ENCODE results near the gene PRODH.
"Not testable (repeated sequence)": the region's sequence is repeated elsewhere in the genome, so short reads cannot be mapped to it uniquely, and the experiment has no call there.

PRODH gene

GRCh38 chr22:18952022-18952421, 15.9 kb upstream of the PRODH start:
- no peak for DNase-seq

DNA sequence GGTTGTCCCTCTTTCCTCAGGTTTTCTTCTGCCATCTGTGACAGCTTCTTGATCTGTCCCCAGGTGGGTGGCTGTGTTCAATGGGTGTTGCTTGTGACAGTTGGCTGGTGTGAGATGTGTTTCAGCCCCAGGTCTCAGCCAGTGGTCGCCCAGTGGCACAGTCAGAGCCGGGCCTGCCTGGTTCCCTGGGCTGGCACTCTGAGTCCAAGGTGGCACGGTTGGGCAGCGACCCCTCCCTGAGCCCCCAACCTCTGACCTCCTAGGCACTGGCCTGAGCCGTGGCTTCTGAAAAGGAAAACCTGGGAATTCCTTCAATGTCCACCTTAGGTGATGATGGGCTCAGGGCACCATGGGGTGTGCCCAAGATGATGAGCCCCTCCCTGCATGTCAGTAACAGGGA, 14.0 kb upstream of the PRODH start:
- DNase-seq, result no peak

GRCh38 chr22:18947905-18948304, 11.8 kb upstream of the PRODH start:
- no peak for DNase-seq

DNA sequence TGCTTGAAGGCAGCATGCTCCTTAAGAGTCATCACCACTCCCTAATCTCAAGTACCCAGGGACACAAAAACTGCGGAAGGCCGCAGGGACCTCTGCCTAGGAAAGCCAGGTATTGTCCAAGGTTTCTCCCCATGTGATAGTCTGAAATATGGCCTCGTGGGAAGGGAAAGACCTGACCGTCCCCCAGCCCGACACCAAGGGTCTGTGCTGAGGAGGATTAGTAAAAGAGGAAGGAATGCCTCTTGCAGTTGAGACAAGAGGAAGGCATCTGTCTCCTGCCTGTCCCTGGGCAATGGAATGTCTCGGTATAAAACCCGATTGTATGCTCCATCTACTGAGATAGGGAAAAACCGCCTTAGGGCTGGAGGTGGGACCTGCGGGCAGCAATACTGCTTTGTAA, 11.0 kb upstream of the PRODH start:
- DNase-seq, result not testable (repeated sequence)

GRCh38 chr22:18938691-18939090, 2.6 kb upstream of the PRODH start:
- not testable (repeated sequence) for DNase-seq

GRCh38 chr22:18934688-18935087, 1.4 kb downstream of the PRODH start:
- not testable (repeated sequence) for DNase-seq

- no peak for DNase-seq
These were observed 2.2 kb downstream of the PRODH start for GRCh38 chr22:18933914-18934313.

DNA sequence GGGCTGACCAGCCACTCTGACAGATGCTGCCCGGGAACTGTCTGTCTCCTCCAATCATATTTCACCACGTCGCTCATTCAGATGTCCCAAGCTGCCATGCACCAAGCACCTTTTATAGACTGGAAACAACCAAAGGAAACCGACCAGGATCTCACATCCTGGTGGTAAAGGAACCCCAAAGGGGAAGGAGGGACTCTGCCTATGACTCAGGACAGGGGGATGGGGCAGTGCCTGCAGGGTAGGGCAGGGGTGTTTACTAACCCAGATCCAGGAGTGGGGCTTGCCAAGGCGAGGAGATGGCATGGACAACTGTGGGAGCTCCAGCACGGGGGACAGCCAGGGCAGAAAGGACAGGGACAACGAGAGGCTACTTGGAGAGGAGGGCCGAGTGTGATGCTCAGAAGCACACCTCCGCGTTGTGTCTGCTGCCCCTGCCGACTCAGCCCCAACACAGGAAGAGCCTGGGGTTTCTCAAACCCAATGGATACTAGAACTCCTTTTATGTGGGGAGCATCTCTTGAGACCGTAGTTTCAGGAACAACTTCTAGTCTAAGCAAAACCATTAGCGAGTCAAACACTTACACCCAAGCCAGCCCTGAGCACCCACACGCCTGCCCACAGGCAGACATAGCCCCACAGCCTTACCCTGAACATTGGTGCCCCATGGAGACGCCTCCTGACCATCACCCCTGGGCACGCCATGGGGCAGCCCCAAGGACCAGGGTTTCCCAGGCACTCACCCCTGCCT, 4.0 kb downstream of the PRODH start:
- no peak for DNase-seq

DNA sequence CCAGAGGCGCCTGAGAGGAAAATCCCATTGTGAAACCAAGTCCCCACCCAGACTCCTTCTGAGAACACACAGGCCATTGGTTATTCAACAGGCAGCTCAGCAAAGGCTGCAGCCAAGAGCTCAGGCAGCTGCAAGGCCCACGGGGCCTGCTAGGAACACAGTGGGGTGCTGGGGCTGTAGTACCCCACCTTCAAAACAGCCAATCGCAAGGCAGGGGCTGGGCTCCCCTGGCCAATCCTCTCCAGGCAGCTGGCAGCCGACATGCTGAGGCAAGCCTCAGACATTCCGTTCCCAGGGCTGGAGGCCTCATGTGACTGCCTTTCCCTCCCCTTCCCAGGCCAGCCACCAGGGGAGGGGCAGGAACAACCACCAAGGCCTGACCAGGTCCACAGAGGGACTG, 6.6 kb downstream of the PRODH start:
- DNase-seq, result no peak

- DNase-seq, result no peak
These were observed 8.5 kb downstream of the PRODH start for GRCh38 chr22:18927573-18927972.

- no peak for DNase-seq
These were observed 9.1 kb downstream of the PRODH start for GRCh38 chr22:18927020-18927419.

DNA sequence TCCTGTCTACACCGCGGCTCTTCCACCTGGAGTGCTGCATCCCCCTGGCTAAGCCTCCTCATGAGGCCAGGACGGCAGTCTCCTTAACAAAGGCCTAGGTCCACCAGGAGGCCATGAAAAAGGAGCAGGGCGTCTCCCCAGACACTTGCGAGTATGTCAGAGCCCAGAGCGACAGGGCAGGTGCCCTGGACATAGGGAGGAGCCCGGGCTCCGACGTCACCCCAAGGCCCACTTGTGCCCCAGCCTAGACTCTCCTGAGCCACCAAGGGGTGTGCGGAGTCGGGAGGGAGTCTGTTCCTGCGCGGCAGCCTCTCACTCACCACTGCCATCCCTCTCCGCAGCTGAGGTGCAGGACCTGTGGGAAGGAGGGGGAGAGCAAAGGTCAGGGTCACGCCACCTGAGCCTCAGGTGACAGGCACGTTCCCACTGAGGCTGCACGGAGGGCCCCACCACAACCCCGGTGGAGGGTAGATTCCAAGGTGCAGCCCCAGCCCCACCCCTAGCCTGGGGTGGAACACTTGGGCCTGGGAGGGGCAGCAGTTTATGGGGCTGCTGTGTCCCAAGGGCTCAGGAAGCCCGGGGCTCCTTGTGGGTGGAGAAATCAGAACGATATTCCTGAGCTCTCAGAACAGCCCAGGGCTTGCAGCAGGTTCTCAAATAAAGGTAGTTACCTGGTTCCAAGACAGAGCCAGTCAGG, 10.6 kb downstream of the PRODH start:
- DNase-seq, result no peak

DNA sequence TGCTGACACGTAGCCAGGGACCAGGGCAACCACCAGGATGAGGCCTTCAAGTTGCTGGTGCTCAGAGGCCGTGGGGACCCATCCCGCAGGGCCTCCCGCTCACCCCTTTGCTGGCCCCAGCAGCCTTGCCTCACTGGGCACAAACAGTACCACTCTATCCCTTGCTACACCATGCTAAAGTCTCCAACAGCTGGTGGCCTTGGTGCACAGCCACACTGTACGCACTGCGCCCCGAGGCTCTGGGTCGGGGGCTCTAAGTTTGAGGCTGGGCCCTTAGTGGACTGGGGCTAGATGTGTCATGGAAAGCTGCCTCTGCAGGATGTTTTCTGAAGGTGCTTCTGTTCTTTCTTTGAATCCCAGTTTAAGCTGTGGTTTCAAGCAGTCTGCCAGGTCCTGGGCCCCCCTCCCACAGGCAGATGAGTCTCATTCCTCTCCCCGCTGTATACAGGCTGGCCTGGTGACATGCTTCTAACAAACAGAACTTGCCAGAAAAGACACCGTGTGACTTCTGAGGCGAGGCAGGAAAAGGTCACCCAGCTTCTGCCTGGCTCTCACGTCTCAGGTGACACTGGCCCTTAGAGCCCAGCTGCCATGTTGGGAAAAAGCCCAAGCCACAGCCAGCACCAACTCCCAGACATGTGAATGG, 15.7 kb downstream of the PRODH start:
- not testable (repeated sequence) for DNase-seq

GRCh38 chr22:18917818-18918217, 18.3 kb downstream of the PRODH start:
- DNase-seq, result not testable (repeated sequence)

DNA sequence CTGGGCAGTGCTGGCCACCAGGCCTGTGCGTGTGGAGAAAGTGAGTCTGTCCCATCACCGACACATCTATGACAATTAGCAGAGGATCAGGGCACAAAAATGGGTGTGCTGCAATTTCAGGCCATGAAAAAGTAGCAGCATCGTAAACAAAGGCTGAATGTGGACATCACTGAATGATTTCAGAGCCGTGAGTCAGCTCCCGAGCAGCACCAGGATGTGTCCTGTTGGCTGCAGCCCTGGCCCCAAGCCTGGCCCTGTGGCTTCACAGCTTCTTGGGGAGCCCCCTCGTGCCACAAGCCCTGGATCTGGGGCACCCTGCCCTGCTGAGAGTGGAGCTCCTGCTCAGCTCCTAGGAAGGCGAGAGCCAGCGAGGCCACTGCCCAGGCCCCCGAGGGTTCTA, 20.5 kb downstream of the PRODH start:
- DNase-seq, result not testable (repeated sequence)

GRCh38 chr22:18914558-18914957, 21.5 kb downstream of the PRODH start:
- not testable (repeated sequence) for DNase-seq

DNA sequence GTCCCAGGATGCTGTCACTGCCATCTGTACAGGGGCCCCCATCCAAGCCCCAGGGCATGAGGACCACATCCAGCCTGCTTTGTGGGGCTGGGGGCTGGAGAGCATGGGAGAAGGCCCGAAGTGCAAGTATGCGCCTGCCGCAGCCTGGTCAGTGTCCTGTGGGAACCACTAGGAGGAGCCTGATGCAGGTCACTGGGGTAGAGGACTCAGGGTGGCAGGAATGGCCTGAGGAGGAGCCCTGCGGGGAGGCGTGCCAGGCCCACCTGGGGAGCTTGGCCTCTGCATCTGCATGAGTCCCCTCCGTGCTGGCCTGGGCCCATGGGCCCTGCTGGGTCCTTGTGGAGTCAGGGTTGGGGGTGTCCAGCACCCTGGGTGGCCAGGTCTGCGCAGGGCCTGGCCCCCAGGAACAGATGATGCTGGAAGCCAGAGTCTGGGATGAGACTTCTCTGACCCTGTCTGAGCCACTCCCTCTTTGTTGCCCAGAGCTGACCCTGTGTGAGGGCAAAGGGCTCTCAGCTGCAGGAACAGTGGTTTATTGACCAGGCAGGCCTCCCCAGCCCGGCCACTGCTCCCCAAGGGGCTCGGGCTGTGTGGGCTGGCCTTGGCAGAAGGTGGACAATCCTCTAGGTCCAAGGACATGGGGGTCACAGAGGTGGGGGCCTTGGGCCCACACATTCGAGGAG, 23.7 kb downstream of the PRODH start:
- not testable (repeated sequence) for DNase-seq

DNA sequence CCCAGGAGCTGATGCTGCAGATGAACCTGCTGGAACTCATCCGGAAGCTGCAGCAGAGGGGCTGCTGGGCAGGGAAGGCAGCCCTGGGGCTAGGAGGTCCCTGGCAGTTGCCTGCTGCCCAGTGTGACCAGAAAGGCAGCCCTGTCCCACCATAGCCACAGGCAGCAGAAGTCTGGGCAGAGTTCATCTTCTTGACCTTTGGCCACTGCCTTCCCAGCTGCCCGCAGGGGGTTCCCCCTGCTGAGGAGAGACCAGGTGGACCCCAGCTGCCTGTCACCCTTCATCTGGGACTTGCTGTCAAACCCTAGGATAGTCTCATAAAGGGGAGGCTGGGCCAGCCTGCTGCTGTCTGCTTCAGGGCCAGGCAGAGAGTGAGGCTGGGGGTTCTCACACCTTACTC, 24.6 kb downstream of the PRODH start:
- DNase-seq, result not testable (repeated sequence)

DNA sequence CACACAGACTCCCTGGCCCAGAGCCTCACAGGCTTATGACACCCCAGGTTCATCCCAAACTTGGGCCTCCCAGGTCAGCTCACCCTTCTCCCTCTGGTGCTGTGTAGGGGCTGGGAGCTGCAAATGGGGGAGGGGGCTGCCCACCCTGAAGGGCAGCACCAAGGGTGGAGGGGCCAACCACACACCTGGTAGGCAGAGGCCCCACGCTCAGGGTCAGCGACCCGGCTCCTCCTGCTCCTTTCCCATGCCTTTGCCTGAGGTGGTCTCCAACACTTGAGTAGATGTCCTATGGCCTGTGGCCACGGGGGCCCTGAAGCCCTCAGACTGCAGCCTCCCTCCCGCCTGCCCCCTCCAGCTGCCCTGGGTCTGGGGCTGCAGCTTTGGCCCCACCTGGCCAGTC, 26.5 kb downstream of the PRODH start:
- no peak for DNase-seq

DNA sequence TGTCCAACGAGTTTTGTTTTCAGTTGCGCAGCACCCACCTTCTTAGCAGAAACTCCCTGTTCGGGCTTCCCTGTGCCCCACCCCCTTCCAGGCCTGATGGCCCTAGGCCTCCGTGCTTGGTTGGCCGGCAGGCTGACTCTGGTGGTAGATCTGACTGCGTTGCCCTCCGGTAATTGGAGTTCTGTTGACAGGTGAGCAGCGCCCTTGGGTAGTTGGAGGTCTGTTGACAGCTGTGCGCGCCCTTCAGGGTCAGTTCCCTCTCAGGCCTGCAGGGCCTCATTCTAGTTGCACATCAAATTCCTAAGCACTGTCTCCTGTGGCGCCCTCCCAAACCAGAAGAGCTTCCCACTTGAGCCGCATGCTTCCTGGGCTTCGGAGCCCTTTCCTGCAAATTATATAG, 29.2 kb downstream of the PRODH start:
- DNase-seq, result no peak

DNA sequence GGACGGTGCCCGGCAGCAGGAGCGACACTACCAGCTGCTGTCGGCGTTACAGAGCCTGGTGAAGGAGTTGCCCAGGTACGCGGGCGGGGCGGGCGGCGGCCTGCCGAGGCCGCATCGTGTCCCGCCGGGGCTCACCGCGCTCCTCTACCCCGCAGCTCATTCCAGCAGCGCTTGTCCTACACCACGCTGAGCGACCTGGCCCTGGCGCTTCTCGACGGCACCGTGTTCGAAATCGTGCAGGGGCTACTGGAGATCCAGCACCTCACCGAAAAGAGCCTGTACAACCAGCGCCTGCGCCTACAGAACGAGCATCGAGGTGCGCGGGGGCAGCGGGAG, 29.7 kb downstream of the PRODH start:
- DNase-seq, result not testable (repeated sequence)

GRCh38 chr22:18905540-18906409, 30.3 kb downstream of the PRODH start, which contains the start of gene DGCR6:
Gene DGCR6 (plus strand): TSS chr22:18906320. CDS start chr22:18906375, 55 bp downstream.
- DNase-seq, result no peak
